Epithelial cell of esophagus (primary cell): ENCODE measurements around the gene NEURL1.

Experiments
- DNase-seq: peaks from one replicate; pipeline ENCODE4 v3.0.0; 2010; ENCODE audit warnings: low read depth
- H3K4me3 ChIP-seq: 2 replicates; pipeline ENCODE4 v1.5.1; 2011; ENCODE audit warnings: mild to moderate bottlenecking, low read length, control low read depth
- TF ChIP-seq, protein P1 (sequence below): IDR thresholded peaks from 2 replicates; pipeline ENCODE4 v1.5.1; 2011; ENCODE audit warnings: low read depth, mild to moderate bottlenecking, low read length, control low read depth, inconsistent platforms; ENCODE audit not compliant: insufficient read depth; ENCODE audit errors: missing control alignments

Gene NEURL1

DNA sequence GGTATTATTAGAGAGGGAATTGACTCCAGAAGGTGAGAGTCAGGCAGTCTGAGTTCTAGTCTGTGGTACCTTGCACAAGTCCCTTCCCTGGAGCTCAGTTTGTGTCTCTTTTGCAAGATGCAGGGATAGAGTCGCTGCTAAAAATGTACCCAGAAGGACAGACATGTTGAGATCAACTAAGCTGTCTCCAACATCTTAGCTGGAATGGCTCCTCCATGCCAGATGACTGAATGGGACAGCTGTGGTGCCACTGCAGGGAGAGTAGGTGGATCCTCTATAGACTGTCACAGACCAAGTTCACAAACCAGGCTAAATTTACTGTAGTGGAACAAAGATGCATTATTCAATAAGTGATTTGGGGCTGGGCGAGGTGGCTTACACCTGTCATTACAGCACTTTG lies 120.1 kb downstream of the NEURL1 start:
- no peak overlapping the region for H3K4me3 ChIP-seq
- TF ChIP-seq, protein P1, sequence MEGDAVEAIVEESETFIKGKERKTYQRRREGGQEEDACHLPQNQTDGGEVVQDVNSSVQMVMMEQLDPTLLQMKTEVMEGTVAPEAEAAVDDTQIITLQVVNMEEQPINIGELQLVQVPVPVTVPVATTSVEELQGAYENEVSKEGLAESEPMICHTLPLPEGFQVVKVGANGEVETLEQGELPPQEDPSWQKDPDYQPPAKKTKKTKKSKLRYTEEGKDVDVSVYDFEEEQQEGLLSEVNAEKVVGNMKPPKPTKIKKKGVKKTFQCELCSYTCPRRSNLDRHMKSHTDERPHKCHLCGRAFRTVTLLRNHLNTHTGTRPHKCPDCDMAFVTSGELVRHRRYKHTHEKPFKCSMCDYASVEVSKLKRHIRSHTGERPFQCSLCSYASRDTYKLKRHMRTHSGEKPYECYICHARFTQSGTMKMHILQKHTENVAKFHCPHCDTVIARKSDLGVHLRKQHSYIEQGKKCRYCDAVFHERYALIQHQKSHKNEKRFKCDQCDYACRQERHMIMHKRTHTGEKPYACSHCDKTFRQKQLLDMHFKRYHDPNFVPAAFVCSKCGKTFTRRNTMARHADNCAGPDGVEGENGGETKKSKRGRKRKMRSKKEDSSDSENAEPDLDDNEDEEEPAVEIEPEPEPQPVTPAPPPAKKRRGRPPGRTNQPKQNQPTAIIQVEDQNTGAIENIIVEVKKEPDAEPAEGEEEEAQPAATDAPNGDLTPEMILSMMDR = no peak
- no peak for DNase-seq

DNA sequence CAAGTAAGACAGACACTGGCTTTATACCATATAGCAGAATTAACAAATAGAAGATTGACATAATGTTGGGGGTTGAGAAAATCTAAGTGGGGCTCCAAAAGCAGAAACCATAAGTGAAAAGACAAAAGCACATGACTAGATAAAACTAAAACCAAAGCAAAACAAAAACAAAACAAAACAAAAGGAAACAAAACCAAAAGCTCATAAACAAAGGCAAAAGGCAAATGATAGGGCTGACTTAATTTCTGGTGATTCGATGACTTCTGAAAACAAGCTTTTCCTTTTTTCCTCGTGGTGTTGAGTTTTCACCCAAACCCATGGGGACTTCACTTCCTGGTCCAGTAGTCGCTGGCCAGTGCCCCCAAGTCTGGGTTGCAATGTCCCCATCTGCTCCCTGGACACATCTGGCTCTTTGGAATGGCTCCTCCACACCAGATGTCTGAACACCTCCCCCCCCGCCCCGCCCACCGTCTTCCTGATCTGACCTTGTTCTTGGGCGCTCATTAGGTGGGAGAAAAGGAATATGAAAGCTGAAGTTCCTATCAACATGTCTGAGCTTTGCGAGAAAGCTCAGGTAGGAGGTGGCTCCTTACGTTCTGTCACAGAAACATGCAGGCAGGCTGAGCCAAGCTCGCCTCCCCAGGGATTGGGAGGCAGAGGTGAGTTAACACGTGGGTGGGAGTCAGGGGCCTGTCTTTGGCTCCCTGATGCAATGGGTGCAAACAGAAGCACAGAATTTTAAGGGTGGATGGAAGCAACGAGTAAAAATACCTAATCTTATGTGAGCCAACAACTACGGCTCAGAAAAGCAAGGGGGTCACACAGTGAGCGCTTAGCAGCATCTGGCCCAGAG lies 121.0 kb downstream of the NEURL1 start:
- H3K4me3 ChIP-seq = no peak overlapping the region
- DNase-seq = no peak
- TF ChIP-seq, protein P1 = no peak

DNA sequence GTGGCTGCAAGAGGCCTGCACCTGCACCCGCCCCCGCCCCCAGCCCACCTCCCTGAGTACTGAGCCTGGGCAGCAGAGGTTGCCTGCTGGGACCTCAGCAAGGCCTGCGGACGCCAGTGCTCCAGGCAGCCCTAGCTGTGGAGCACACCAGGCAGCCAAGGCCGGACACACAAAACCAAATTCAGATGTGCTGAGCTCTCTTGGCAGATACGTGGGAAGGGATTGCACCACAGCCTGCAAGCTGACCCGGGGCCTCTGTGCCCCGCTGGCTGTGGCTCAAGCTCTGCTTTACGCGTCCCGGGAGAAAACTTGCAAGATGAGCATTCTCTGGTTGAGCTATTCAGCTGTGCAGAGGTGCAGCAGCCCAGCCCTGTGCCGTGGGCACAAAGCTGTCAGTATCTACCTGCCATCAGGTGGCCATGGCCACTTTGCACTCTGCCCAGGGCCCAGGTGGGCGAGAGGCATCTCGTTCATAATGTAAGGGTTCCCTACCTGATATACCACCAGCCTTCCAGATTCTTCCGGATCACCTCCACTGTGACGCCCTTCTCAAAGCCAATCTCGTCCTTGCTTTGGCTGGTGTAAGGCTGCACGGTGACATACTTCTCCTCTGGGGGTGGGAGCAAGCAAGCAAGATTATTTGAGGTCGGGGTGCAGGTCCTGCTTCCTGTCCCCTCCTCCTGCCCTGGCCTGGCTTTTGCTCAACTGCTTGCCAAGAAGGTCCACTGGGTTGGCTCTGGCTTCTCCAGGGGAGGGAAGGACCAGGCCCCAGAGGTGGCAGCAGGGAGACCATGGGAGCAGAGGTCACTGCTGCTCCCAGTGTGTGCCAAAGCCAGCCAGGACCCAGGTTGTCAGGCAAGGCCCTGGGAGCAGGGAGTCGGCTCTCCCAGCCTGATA lies 123.4 kb downstream of the NEURL1 start:
- TF ChIP-seq, protein P1 = no peak
- no peak for DNase-seq
- no peak overlapping the region for H3K4me3 ChIP-seq

DNA sequence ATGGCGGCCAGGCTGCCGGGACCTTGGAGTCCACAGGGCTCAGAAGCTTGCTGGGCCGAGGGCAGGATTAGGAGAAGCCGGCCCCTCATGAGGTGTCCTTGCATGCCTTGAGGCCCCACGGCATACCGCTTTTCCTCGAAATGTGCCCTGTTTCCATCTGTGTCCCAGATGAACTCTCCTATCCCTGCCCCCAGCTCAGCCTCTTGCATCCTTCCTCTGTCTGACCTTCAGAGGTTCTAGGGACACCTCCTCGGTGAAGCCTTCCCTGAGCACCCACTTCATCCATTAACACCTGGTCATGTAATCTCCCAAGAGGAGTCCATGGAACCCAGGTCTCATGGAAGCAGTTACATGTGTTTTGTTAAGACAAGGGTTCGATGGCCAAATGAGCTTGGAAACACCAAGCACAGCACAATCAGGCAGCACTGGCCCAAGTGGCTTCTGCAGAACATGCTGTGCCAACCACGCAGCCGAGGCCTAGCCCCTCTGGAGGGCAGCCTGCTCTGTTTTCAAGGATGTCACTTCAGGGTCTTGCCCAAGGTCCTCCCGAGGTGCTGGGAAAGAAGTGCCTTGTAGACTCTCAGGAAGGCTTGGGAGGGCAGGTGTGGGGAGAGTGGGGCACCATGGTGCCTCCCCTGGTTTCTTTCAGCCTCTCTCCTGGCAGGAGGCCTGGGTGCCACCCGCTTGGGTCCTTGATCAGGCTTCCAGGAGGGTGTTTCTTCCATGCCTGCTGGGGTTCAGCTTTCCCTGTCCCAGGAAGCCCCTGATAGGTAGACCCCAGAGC lies 124.3 kb downstream of the NEURL1 start:
- no peak for DNase-seq
- no peak overlapping the region for H3K4me3 ChIP-seq
- TF ChIP-seq, protein P1 = no peak

DNA sequence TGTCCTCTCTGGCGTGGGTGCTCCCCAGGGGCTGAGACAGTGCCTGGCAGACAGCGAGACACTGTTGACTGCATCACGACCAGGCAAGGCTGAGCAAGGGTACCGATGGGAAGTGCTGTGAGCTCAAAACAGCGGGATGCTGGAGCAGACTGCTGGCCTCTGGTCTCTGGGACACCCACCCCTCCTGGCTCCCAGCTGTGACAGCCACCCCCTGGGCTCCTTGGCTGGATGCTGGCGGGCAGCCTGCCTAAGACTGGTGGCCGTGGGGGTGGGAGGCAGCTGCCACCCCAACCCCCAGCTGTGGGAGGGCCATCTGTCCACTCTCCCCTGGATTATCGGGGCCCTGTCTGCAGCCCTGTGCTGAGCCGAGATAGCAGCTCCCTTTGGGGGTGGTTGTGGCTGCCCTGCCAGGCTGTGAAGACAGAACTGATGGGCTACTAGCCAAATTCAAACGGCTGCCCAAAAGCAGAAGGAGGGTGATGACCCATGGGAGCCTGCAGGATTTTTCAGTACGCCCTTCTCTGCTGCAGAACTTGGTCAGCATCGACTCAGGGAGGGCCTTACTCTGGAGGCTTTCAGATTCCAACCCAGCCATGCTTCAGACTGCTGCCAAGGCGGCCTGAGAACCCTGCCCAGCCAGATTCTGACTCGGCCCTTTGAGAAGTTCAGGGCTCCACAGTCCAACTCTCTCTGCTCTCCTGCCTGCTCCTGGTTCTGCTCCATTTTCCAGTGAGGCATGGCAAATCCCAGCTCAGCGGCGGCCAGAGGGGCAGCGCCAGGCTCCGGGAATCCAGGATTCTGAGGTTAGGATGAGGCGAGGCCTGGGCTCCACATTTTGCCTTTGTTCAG lies 125.3 kb downstream of the NEURL1 start:
- no peak overlapping the region for H3K4me3 ChIP-seq
- TF ChIP-seq, protein P1 = no peak
- no peak for DNase-seq
